Measurements from ENCODE around the gene IGLL5. TPM values are rescaled to one million over a fixed set of nuclear protein-coding genes. Genes with fewer than 3 reads are reported as not detected.

Gene IGLL5
- total RNA-seq, 2 experiments from 2014 or later, result not detected

- ChIA-PET CTCF (interaction anchor here (0.9 to 4.4 kb wide), 8 partner anchors 8 to 143 kb away, joined by 3 to 17 read pairs (median 4); no protein-coding TSS in a partner anchor), POLR2A (interaction anchor here (0.7 to 1.6 kb wide), 2 partner anchors 16 to 27 kb away, joined by 3 to 5 read pairs; no protein-coding TSS in a partner anchor)
- H3K4me3 Mint-ChIP-seq, result no peak overlapping the region
- no peak for TF ChIP-seq CTCF (IDR thresholded peaks at IDR 0.05)
- intact Hi-C loops (cut with micrococcal nuclease), result no loop called here
- DNase-seq (no peak), ATAC-seq (no peak)
- no peak overlapping the region for H3K27ac Mint-ChIP-seq
- no peaks in the 10 kb centered on the region for H3K9me3 Mint-ChIP-seq
- peaks cover 21% of the 10 kb centered on the region for H3K4me1 Mint-ChIP-seq (ENCODE audit: low read depth)
- no peaks in the 10 kb centered on the region for H3K36me3 Mint-ChIP-seq (ENCODE audit: low read depth)
- H3K27me3 Mint-ChIP-seq, result no peaks in the 10 kb centered on the region
Measured at GRCh38 chr22:22929381-22930221, 42.0 kb downstream of the IGLL5 start.

GRCh38 chr22:22930222-22930497 is 42.5 kb downstream of the IGLL5 start:
- Mint-ChIP-seq H3K27me3 (no peaks in the 10 kb centered on the region), H3K9me3 (no peaks in the 10 kb centered on the region), H3K4me3 (no peak overlapping the region), H3K36me3 (ENCODE audit: low read depth) (no peaks in the 10 kb centered on the region), H3K4me1 (ENCODE audit: low read depth) (peaks cover 22% of the 10 kb centered on the region), H3K27ac (no peak overlapping the region)
- ChIA-PET CTCF (interaction anchor here (0.9 to 4.4 kb wide), 5 partner anchors 25 to 143 kb away, joined by 3 to 17 read pairs (median 3); no protein-coding TSS in a partner anchor), POLR2A (interaction anchor here (0.7 to 1.6 kb wide), 2 partner anchors 17 to 28 kb away, joined by 3 to 5 read pairs; no protein-coding TSS in a partner anchor)
- TF ChIP-seq CTCF (IDR thresholded peaks at IDR 0.05), result no peak
- intact Hi-C loops (cut with micrococcal nuclease), result no loop called here
- DNase-seq, result no peak
- no peak for ATAC-seq

- no peak overlapping the region for H3K4me3 Mint-ChIP-seq
- no peak for DNase-seq
- intact Hi-C loops (cut with micrococcal nuclease), result no loop called here
- CTCF ChIA-PET, result interaction anchor here (0.9 to 4.4 kb wide), 7 partner anchors 24 to 144 kb away, joined by 3 to 17 read pairs (median 3); no protein-coding TSS in a partner anchor
- POLR2A ChIA-PET, result interaction anchor here (0.7 to 1.6 kb wide), 2 partner anchors 18 to 28 kb away, joined by 3 to 5 read pairs; no protein-coding TSS in a partner anchor
- no peaks in the 10 kb centered on the region for H3K27me3 Mint-ChIP-seq
- no peak for ATAC-seq
- no peak for TF ChIP-seq CTCF (IDR thresholded peaks at IDR 0.05)
- no peak overlapping the region for H3K27ac Mint-ChIP-seq
- no peaks in the 10 kb centered on the region for H3K9me3 Mint-ChIP-seq
- H3K4me1 Mint-ChIP-seq (ENCODE audit: low read depth), result peaks cover 27% of the 10 kb centered on the region
- H3K36me3 Mint-ChIP-seq (ENCODE audit: low read depth), result no peaks in the 10 kb centered on the region
Measured at GRCh38 chr22:22930571-22931556, 43.2 kb downstream of the IGLL5 start.

GRCh38 chr22:22931557-22932270 is 44.1 kb downstream of the IGLL5 start:
- H3K27ac Mint-ChIP-seq, result no peak overlapping the region
- H3K36me3 Mint-ChIP-seq (ENCODE audit: low read depth), result no peaks in the 10 kb centered on the region
- H3K27me3 Mint-ChIP-seq, result no peaks in the 10 kb centered on the region
- H3K9me3 Mint-ChIP-seq, result no peaks in the 10 kb centered on the region
- intact Hi-C loops (cut with micrococcal nuclease), result no loop called here
- ChIA-PET POLR2A (no interaction called here), CTCF (interaction anchor here (1.2 to 4.4 kb wide), 5 partner anchors 11 to 54 kb away, joined by 3 to 17 read pairs (median 5); no protein-coding TSS in a partner anchor)
- H3K4me3 Mint-ChIP-seq, result no peak overlapping the region
- DNase-seq (no peak), ATAC-seq (no peak)
- H3K4me1 Mint-ChIP-seq (ENCODE audit: low read depth), result peaks cover 27% of the 10 kb centered on the region
- TF ChIP-seq CTCF (IDR thresholded peaks at IDR 0.05), result no peak
